Activated naive CD8-positive, alpha-beta T cell treated with anti-CD3 and anti-CD28 coated beads, Interleukin-2, amount 50 U/mL, for 24 hours (primary cell): ENCODE data around the gene HAGHL.

Source experiments
- ATAC-seq: fragments of 150-1000 bp; cut with Tn5 transposase; one replicate; pipeline ENCODE4 v1.10.0; 2021
- DNase-seq: peaks from one replicate; pipeline ENCODE4 v3.0.0; 2021
- H3K27ac Mint-ChIP-seq: one replicate; pipeline ENCODE4 v1.8.0; 2021; ENCODE audit warnings: mild to moderate bottlenecking, mixed read lengths
- H3K27me3 Mint-ChIP-seq: one replicate; pipeline ENCODE4 v1.8.0; 2021; ENCODE audit warnings: mixed read lengths
- H3K36me3 Mint-ChIP-seq: one replicate; pipeline ENCODE4 v1.8.0; 2021; ENCODE audit warnings: low read depth, mixed read lengths
- H3K4me1 Mint-ChIP-seq: one replicate; pipeline ENCODE4 v1.8.0; 2021; ENCODE audit warnings: mixed read lengths
- H3K4me3 Mint-ChIP-seq: one replicate; pipeline ENCODE4 v1.8.0; 2021; ENCODE audit warnings: mild to moderate bottlenecking, moderate library complexity, mixed read lengths
- H3K9me3 Mint-ChIP-seq: one replicate; pipeline ENCODE4 v1.8.0; 2021; ENCODE audit warnings: mixed read lengths

Gene HAGHL, protein sequence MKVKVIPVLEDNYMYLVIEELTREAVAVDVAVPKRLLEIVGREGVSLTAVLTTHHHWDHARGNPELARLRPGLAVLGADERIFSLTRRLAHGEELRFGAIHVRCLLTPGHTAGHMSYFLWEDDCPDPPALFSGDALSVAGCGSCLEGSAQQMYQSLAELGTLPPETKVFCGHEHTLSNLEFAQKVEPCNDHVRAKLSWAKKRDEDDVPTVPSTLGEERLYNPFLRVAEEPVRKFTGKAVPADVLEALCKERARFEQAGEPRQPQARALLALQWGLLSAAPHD

DNA sequence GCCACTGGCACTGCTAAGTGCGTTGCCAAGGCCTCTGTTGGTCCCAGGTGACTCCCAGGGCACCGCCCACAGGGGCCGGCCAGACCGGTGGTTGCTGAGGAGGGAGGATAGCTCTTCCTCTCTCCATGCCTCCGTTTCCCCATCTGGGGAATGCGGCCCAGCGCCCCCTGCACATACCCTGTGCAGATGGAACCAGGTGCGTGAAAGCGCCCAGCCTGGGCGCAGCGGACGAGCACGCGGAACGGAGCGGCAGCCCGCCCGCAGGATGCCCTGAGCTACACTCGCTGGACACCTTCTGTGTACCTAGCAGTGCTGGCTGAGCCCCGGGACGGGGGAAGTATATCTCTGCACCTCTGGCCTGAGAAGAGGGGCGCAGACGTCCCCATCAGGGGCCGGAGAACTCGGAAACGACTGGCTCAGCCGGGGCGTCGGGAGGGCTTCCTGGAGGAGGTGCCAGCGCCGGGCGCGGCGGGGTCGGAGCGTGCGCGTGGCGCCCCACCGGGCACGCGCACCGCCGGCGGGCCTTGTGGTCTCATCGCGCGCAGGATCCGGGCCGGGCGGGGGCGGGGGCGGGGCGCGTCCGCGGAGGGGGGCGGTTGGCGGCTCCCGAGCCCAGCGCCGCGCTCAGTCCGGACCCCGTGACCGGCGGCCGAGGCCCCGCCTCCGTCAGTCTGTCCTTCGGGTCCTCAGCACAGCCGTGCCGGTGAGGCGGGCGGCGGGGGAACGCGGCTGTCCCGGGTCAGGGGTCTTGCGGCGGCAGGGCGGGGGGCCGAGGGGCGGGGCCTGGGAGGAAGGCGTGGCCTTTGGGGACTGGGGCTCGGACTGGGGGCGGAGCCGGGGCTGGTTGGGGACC, at the start of gene HAGHL, which contains the start of gene CCDC78:
Gene HAGHL (plus strand): TSS at position 669 of the 853 bp plus-strand sequence. CDS start 404 bp downstream, outside the sequence.
Gene CCDC78 (minus strand): TSS at position 6 of the 853 bp plus-strand sequence. CDS start 76 bp downstream, outside the sequence.
- peak within 1 kb of the TSS; percentile 61 for H3K4me3 Mint-ChIP-seq
- peaks cover 4% of the 10 kb centered on the region for H3K4me1 Mint-ChIP-seq
- no peaks in the 10 kb centered on the region for H3K9me3 Mint-ChIP-seq
- ATAC-seq: peak; percentile 5
- H3K36me3 Mint-ChIP-seq: no peaks in the 10 kb centered on the region
- H3K27me3 Mint-ChIP-seq: no peaks in the 10 kb centered on the region
- DNase-seq: peak; percentile 76
- H3K27ac Mint-ChIP-seq: peak within 1 kb of the TSS; percentile 31

DNA sequence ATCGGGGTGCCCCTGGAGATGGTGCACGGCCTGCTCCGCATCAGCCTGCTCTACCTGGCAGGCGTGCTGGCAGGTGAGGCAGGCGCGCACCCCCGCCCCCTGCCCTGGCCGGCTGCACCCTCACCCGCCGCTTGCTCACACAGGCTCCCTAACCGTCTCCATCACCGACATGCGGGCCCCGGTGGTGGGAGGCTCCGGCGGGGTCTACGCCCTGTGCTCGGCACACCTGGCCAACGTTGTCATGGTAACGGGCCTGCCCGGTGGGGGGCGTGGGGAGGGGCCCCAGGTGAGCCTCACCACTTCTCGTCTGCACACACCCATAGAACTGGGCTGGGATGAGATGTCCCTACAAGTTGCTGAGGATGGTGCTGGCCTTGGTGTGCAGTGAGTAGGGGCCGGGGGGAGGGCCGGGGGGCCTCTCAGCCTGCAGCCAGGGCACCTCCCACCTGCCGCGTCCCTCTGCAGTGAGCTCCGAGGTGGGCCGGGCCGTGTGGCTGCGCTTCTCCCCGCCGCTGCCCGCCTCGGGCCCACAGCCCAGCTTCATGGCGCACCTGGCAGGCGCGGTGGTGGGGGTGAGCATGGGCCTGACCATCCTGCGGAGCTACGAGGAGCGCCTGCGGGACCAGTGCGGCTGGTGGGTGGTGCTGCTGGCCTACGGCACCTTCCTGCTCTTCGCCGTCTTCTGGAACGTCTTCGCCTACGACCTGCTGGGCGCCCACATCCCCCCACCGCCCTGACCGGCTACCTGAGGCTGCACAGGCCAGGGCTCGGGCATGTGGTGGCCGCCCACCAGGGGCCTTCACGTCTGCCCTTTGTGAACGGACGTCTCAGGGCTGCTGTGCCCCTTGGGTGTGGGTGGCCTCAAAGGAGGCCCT, 49.4 kb upstream of the HAGHL start:
- Mint-ChIP-seq H3K4me3 (no peak overlapping the region), H3K4me1 (peaks cover 22% of the 10 kb centered on the region), H3K9me3 (no peaks in the 10 kb centered on the region), H3K36me3 (peaks cover 14% of the 10 kb centered on the region), H3K27ac (no peak overlapping the region), H3K27me3 (peaks cover 5% of the 10 kb centered on the region)
- DNase-seq (no peak), ATAC-seq (no peak)

DNA sequence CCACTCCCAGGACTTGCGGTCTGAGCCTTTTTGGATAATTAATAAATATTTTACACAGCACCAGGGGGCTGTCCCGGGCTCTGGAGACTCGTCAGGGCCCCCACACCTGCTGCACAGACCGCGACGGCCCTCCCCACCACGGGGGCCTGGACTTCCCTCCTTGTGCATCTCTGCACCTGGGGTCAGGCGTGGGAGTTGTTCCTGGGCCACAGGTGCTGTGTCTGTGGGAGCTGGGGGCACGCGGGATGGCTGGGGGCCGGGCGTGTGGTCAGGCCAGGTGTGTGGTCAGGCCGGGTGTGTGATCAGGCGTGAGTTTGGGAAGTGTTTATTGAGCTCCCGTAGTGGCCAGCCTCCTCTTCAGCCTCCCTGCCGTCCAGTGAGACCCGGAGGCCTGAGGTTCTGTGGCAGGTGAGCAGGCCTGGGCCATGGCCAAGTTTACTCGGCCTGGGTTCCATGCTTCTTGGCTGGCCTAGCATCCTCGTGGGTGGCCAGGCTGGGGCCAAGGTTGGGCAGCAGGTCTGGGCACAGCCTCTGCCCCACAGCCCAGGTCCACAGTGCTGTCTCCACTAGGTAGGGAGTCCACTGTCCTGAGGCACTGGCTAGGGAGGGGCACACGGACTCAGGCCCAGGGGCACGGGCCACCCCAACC, 48.6 kb upstream of the HAGHL start:
- Mint-ChIP-seq H3K27me3 (peaks cover 5% of the 10 kb centered on the region), H3K4me3 (no peak overlapping the region), H3K36me3 (peaks cover 18% of the 10 kb centered on the region), H3K9me3 (no peaks in the 10 kb centered on the region), H3K27ac (no peak overlapping the region), H3K4me1 (peaks cover 27% of the 10 kb centered on the region)
- no peak for DNase-seq
- no peak for ATAC-seq

DNA sequence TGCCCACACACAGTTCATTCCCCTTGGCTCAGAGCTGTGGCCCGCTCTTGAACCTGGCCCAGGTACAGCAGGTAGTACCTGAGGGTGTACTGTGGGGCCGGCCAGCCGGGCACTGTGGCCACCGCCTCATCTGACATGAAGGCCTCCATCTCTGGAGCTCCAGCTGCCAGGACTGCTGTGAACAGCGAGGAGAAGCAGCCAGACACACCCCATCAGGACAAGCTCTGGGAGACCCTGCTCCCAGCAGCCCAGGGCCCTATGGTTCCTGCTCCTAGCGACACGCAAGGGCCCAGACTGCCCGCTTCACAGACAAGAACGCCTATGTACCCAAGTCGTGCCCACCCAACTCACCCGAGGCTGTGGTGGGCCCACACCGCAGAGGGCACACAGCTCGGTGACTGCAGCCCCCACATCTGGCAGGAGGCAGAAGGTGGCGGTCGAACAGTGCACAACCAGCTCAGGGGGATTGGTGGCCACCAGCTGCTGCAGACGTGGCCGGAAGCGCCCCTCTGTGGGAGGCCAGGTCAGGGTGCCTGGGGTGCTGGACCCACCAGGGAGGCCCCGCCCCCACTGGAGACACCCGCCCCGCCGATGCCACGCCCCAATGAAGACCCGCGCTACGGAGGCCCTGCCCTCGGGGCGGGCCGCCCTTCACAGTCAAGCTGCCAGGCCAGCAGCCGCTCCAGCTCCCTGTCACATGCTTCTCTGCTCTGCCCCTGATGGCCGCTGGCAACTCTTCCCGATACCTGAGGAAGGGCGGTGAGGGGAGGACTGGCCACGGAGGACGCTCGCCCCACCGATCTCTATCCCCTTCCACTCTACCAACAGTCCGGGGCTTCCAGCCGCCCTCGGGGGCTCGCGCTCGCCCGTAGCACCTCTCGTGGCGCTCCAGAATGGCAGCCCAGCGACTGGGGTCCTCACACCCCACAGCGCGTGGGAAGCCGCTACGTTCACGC, 47.8 kb upstream of the HAGHL start:
- Mint-ChIP-seq H3K4me1 (peaks cover 30% of the 10 kb centered on the region), H3K27me3 (peaks cover 5% of the 10 kb centered on the region), H3K27ac (peak overlapping the region; percentile 73), H3K9me3 (no peaks in the 10 kb centered on the region), H3K4me3 (peak overlapping the region; percentile 75), H3K36me3 (peaks cover 18% of the 10 kb centered on the region)
- DNase-seq (peak; percentile 69), ATAC-seq (peak; percentile 7)

DNA sequence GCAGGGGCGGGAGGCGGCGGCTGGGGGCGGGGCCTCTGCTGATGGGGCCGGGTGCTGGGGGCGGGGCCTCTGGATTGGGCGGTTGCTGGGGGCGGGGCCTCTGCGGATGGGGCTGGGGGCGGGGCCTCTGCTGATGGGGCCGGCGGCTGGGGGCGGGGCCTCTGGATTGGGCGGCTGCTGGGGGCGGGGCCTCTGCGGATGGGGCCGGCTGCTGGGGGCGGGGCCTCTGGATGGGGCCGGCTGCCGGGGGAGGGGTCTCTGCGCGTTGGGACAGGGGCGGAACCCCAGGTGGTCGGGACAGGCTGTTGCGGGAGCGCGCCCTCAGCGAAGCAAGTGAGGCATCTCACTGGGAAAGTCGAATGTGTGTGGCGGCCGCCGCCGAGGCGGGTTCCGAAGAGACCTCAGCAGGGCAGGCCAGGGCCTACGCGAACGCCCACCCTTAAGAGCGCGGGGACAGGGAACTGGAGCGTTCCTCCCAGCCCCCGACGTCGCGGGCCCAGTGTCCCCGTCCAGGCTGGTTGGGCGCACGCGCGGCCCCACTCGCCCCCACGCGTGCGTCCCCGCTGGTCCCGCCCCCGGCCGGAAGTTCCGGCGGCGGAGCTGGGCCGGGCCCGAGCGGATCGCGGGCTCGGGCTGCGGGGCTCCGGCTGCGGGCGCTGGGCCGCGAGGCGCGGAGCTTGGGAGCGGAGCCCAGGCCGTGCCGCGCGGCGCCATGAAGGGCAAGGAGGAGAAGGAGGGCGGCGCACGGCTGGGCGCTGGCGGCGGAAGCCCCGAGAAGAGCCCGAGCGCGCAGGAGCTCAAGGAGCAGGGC, 46.9 kb upstream of the HAGHL start, which contains the start of gene STUB1:
Gene STUB1 (plus strand): TSS at position 597 of the 811 bp plus-strand sequence. CDS start 116 bp downstream, at position 713.
- Mint-ChIP-seq H3K9me3 (no peaks in the 10 kb centered on the region), H3K4me3 (peak within 1 kb of the TSS; percentile 82), H3K27ac (peak within 1 kb of the TSS; percentile 87), H3K36me3 (peaks cover 18% of the 10 kb centered on the region), H3K4me1 (peaks cover 31% of the 10 kb centered on the region), H3K27me3 (peaks cover 5% of the 10 kb centered on the region)
- DNase-seq: peak; percentile 90
- ATAC-seq: peak; percentile 34

DNA sequence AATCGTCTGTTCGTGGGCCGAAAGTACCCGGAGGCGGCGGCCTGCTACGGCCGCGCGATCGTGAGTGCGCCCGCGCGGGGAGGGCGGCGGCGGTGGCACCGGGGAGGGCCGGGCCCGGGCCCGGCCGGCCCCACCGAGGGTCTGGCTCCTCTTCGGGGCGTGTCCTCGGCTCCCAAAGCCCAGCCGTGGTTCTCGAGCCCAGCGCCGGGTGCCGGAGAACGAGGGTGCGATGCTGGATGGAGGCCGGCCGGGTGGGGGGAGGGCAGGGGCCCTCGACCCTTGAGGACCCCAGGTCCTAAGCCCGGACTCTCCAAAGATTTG, 46.3 kb upstream of the HAGHL start:
- ATAC-seq (no peak), DNase-seq (no peak)
- Mint-ChIP-seq H3K4me1 (peaks cover 31% of the 10 kb centered on the region), H3K27me3 (peaks cover 5% of the 10 kb centered on the region), H3K9me3 (no peaks in the 10 kb centered on the region), H3K4me3 (peak overlapping the region; percentile 82), H3K36me3 (peaks cover 18% of the 10 kb centered on the region), H3K27ac (peak overlapping the region; percentile 49)

DNA sequence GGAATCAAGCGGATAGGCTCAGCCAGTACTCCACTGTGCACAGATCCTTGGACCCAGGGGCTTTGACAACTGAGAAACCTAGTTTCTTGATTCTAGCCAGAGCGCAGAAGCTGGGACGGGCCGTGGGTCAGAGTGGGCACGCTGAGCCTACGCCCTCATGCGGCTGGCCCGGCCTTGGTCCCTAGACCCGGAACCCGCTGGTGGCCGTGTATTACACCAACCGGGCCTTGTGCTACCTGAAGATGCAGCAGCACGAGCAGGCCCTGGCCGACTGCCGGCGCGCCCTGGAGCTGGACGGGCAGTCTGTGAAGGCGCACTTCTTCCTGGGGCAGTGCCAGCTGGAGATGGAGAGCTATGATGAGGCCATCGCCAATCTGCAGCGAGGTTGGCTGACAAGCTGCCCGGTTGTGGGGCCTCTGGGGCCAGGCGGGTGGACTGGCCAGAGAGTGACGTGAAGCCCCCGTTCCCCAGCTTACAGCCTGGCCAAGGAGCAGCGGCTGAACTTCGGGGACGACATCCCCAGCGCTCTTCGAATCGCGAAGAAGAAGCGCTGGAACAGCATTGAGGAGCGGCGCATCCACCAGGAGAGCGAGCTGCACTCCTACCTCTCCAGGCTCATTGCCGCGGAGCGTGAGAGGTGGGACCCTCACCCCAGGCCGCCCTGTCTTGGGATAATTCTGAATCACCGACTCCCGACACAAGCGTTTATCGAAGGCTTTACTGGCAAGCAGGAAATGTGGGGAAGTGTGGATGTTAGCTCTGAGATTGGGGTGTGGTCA, 45.8 kb upstream of the HAGHL start:
- H3K9me3 Mint-ChIP-seq: no peaks in the 10 kb centered on the region
- peak overlapping the region; percentile 49 for H3K27ac Mint-ChIP-seq
- ATAC-seq: no peak
- peak overlapping the region; percentile 82 for H3K4me3 Mint-ChIP-seq
- H3K4me1 Mint-ChIP-seq: peaks cover 34% of the 10 kb centered on the region
- H3K27me3 Mint-ChIP-seq: peaks cover 5% of the 10 kb centered on the region
- DNase-seq: peak; percentile 41
- H3K36me3 Mint-ChIP-seq: peaks cover 18% of the 10 kb centered on the region

DNA sequence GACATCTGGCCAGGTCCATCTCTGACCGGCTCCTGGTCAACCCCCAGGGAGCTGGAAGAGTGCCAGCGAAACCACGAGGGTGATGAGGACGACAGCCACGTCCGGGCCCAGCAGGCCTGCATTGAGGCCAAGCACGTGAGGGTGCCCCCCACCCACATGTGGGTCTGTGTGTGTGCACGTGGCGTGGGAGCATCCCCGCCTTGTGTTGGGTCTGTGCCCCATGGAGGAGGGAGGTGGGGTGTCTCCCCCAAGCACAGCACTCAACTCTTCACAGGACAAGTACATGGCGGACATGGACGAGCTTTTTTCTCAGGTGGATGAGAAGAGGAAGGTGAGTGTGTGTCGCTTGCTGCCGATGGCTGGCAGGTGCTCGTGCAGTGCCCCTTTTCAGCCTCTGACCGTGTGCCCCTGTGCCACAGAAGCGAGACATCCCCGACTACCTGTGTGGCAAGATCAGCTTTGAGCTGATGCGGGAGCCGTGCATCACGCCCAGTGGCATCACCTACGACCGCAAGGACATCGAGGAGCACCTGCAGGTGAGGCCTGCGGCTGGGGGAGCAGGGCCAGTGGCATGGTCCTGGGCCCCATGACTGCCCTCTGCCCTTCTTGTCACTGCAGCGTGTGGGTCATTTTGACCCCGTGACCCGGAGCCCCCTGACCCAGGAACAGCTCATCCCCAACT, 45.0 kb upstream of the HAGHL start:
- ATAC-seq: no peak
- Mint-ChIP-seq H3K4me1 (peaks cover 34% of the 10 kb centered on the region), H3K27me3 (peaks cover under 1% of the 10 kb centered on the region), H3K27ac (peak overlapping the region; percentile 54), H3K4me3 (peak overlapping the region; percentile 82), H3K9me3 (no peaks in the 10 kb centered on the region), H3K36me3 (peaks cover 18% of the 10 kb centered on the region)
- DNase-seq: no peak

DNA sequence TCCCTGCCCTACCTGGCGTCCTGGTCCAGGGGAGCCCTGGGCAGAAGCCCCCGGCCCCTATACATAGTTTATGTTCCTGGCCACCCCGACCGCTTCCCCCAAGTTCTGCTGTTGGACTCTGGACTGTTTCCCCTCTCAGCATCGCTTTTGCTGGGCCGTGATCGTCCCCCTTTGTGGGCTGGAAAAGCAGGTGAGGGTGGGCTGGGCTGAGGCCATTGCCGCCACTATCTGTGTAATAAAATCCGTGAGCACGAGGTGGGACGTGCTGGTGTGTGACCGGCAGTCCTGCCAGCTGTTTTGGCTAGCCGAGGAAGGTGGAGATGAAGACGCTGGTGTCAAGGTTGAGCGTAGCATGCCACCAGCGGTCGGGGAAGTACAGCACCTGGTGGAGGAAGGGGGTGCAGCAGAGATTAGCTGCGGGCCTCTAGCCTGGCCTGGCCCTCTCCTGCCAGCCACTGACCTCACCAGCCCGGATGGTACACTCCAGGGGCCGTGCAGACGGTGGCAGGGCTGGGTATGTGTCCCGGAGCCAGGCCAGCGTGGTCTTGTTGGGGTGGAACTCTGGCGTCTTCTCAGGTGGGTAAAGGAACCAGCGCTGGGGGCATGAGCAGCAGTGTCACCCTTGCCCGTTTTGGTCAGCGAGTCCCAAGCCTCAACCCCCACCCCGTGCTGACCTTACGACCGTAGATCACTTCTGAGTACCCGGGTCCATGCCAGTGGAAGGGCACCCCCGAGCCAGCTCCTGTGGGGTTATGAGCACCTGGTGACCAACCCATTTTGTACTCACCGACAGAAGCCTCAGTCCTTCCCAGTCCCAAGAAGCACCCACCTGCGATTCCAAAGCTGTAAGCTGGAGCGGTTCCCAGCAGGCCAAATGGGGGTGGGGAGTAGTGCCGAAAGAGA, 44.2 kb upstream of the HAGHL start:
- peak overlapping the region; percentile 54 for H3K27ac Mint-ChIP-seq
- DNase-seq (no peak), ATAC-seq (no peak)
- peak overlapping the region; percentile 82 for H3K4me3 Mint-ChIP-seq
- H3K36me3 Mint-ChIP-seq: peaks cover 20% of the 10 kb centered on the region
- H3K9me3 Mint-ChIP-seq: no peaks in the 10 kb centered on the region
- H3K27me3 Mint-ChIP-seq: no peaks in the 10 kb centered on the region
- H3K4me1 Mint-ChIP-seq: peaks cover 34% of the 10 kb centered on the region

DNA sequence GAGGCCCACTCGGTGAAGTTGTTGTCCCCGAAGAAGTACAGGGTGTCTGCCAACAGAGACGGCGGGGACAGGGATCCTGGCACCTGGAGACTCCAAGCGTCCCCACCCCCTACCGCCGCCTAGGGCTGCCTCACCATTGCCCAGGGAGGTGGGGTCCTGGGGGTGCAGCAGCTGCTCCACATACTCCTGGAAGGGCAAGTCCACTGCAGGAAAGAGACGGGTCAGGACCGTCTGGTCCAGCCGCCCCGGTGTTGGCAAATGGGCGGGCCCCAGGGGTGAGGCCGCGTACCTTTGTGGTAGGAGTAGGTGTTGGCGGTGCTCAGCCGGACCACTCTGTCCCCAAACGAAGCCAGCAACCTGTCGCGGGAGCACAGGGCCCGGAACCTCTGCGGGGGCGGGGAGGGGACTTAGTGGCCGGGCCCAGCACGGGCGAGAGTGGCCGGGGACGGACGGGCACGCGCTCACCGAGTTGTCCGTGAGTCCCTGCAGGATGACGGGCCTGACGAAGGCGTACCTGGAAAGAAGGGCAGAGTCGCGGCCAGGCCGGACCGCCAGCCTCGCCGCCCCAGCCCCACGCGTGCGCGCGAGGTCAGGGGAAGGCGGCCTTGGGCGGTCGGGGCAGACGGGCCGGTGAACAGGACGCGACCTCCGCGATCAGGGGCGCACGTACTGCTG, 43.4 kb upstream of the HAGHL start:
- DNase-seq: peak; percentile 31
- Mint-ChIP-seq H3K27ac (peak overlapping the region; percentile 54), H3K4me3 (peak overlapping the region; percentile 82), H3K9me3 (no peaks in the 10 kb centered on the region), H3K4me1 (peaks cover 36% of the 10 kb centered on the region), H3K36me3 (peaks cover 20% of the 10 kb centered on the region), H3K27me3 (no peaks in the 10 kb centered on the region)
- no peak for ATAC-seq
